NB4 (cell line): ENCODE results near the gene HELLS.

Source experiments
- CTCF ChIP-seq: IDR thresholded peaks from one replicate; pipeline ENCODE4 v1.5.1; 2012; ENCODE audit warnings: low read depth, low read length
- POLR2A ChIP-seq: IDR thresholded peaks from 2 replicates; pipeline ENCODE4 v1.6.1; 2011; ENCODE audit warnings: mild to moderate bottlenecking; ENCODE audit not compliant: insufficient read length; ENCODE audit errors: extremely low read depth

GRCh38 chr10:94546049-94546900, 687 bp downstream of the HELLS start:
- TF ChIP-seq CTCF: no peak
- no peak for TF ChIP-seq POLR2A
